Occipital lobe (tissue), 2 donors: ENCODE measurements around the gene SFT2D2. TPM values are rescaled to one million over a fixed set of nuclear protein-coding genes. Genes with fewer than 3 reads are reported as not detected.
"Not testable (repeated sequence)": the region's sequence is repeated elsewhere in the genome, so short reads cannot be mapped to it uniquely, and the experiment has no call there.

ENCODE experiments used
- DNase-seq: peaks from one replicate; lab custom pipeline; 2025; lab: John Stamatoyannopoulos, UW
- total RNA-seq: library from RNA; depleted of rRNA; stranded (reverse); fragments of >200 nt; gene quantifications from one replicate; pipeline ENCODE4 v1.2.3, GENCODE V29; 2014

The SFT2D2 gene
- 34.2 TPM for total RNA-seq

- peak; percentile 56 for DNase-seq
These were observed at the start of gene SFT2D2 for GRCh38 chr1:168225476-168226190. Gene SFT2D2 (plus strand): TSS chr1:168226004. CDS start chr1:168226080, 76 bp downstream.

GRCh38 chr1:168178227-168178637 lies 47.6 kb upstream of the SFT2D2 start:
- no peak for DNase-seq

- DNase-seq = peak; percentile 97
These were observed 47.0 kb upstream of the SFT2D2 start, which contains the start of gene TIPRL for GRCh38 chr1:168178638-168179437. Gene TIPRL (plus strand): TSS chr1:168178962. CDS start chr1:168179078, 116 bp downstream.

GRCh38 chr1:168179438-168180147 lies 46.2 kb upstream of the SFT2D2 start:
- DNase-seq = peak; percentile 20

GRCh38 chr1:168180148-168180524 lies 45.7 kb upstream of the SFT2D2 start:
- DNase-seq = no peak

- DNase-seq = not testable (repeated sequence)
These were observed 44.6 kb upstream of the SFT2D2 start for GRCh38 chr1:168181063-168181720.

GRCh38 chr1:168187177-168187576 lies 38.6 kb upstream of the SFT2D2 start:
- no peak for DNase-seq

GRCh38 chr1:168190403-168190802 lies 35.4 kb upstream of the SFT2D2 start:
- DNase-seq = no peak

- DNase-seq = no peak
These were observed 30.3 kb upstream of the SFT2D2 start for GRCh38 chr1:168195199-168196135.

GRCh38 chr1:168199056-168199455 lies 26.7 kb upstream of the SFT2D2 start:
- DNase-seq = no peak

- no peak for DNase-seq
These were observed 22.7 kb upstream of the SFT2D2 start for GRCh38 chr1:168202941-168203654.

GRCh38 chr1:168206111-168206510 lies 19.7 kb upstream of the SFT2D2 start:
- no peak for DNase-seq

- not testable (repeated sequence) for DNase-seq
These were observed 18.1 kb upstream of the SFT2D2 start for GRCh38 chr1:168207673-168208072.

GRCh38 chr1:168210312-168210711 lies 15.5 kb upstream of the SFT2D2 start:
- no peak for DNase-seq

- no peak for DNase-seq
These were observed 12.5 kb upstream of the SFT2D2 start for GRCh38 chr1:168213349-168213748.

- DNase-seq = no peak
These were observed 9.6 kb upstream of the SFT2D2 start for GRCh38 chr1:168216171-168216570.

GRCh38 chr1:168217664-168218063 lies 8.1 kb upstream of the SFT2D2 start:
- DNase-seq = no peak

- DNase-seq = no peak
These were observed 7.1 kb upstream of the SFT2D2 start for GRCh38 chr1:168218658-168219057.

GRCh38 chr1:168220470-168220871 lies 5.3 kb upstream of the SFT2D2 start:
- no peak for DNase-seq

- no peak for DNase-seq
These were observed 4.5 kb upstream of the SFT2D2 start for GRCh38 chr1:168221275-168221674.
